Pulmonary artery endothelial cell (primary cell): ENCODE results near the gene DYDC1. TPM values are rescaled to one million over a fixed set of nuclear protein-coding genes. Genes with fewer than 3 reads are reported as not detected.
"Not testable (repeated sequence)": the region's sequence is repeated elsewhere in the genome, so short reads cannot be mapped to it uniquely, and the experiment has no call there.

ENCODE experiments used
- DNase-seq: peaks from one replicate; pipeline ENCODE4 v3.0.0-alpha.2; 2011; ENCODE audit warnings: low read depth, low spot score
- total RNA-seq: library from RNA; depleted of rRNA; stranded (reverse); fragments of >200 nt; gene quantifications from 2 replicates; pipeline ENCODE4 v1.2.3, GENCODE V29; 2014

DYDC1 gene
- total RNA-seq, 1 donor from 2014 or later: not detected

DNA sequence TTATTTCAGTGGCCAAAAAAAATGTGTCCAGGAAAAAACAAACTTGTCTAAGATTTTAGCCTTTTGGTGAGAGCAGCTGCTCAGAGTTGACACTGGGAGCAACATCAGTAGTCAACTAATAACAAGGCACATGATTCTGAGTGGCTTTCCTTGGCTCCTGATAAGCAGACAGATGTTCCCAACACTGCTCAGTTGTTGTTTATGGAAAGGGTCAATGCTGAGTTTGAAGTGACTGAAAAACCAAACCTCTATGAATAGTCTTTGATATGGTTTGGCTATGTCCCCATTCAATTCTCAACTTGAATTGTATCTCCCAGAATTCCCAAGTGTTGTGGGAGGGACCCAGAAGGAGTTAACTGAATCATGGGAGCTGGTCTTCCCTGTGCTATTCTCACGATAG lies 12.3 kb downstream of the DYDC1 start:
- DNase-seq: no peak

DNA sequence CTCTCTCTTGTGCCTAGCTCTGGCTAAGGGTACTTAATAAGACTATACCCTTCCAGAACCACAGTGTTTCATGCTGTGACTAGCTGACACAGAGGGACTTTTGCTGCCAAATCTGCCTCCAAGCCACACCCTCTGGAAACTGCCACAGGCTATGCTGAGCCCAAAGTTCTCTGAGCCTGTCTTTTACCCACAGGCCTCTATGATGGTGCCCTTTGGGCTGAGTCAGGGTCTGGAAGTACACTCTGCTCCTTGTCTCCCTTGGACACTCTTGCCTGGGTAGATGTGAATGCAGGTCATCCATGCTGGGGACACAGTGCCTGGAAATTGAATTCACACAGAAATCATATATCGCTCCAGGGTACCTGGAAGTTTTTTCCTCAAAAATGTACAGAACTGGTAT lies 22.6 kb downstream of the DYDC1 start:
- DNase-seq: no peak

DNA sequence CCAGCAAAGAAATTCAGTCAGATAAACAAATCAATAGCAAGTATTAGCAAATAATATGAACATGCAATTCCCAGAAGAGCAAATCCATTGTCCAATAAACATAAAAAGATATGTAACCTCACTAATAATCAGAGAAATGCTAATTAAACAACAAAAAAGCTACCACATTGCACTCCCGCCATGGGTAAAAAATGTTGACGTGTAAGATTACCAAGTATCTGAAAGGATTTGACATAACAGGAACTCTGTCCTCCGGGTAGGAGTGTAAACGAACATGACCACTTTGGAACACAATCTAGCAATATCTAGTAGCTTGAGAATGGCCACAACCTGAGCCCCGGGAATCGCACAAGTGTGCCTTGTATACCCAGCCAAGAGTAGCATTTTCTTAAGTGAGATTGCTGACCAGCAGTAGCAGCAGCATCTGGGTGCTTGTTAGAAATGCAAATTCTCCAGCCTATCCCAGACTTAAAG lies 31.6 kb downstream of the DYDC1 start:
- DNase-seq: no peak

DNA sequence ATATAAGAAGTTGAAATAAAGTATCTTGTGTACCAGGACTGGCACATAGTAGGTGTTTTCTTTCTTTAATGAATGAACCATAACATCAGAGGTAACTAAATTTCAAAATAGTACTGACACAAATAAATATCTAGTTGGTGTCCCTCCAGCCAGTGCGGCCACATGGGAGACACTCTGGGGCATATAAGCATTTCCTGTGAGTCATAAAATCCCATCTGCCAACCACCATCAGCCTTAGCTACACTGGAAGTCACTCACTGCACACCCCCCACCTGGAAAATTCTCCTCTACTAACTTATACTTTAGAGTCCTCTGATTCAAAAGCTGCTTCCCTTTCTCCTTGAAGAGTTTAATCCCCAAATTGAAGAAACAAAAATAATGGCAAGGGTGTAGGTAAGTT lies 32.5 kb downstream of the DYDC1 start:
- DNase-seq: no peak

DNA sequence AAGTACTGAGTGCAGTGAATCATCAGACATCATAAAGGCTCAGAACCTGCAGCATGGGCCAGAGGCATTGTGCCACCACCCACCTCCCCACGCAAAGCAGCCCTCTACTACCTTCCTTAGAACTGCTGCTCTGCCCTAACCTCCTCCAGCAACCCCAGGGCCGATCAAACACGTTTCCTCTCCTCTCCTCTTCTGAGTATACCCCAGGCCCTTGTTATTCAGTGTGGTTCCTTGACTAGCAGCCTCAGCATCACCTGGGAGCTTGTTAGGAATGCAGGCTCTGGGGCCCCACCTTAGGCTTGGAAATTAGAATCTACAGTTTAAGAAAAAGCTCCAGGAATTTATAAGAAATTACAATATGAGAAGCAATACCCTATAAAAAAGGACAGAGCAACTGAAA lies 33.2 kb downstream of the DYDC1 start:
- no peak for DNase-seq

DNA sequence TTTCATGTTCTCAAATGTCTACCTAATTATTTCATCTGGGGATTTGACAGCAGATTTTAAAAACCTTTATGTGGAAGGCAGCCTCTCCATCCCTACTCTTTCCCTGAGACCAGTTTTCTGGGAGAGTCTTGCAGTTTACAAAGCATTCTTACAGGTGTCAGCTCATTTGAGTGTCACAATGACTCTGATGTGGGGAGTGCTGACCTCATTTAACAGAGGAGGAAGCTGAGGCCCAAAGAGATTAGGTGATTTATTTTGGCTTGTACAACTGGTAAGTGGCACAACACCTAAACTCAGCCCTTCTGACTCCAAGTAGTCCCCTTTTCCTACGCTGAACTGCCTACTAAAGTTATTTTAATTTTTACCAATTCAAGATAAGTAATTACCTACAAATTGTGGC lies 33.8 kb downstream of the DYDC1 start:
- DNase-seq: no peak

DNA sequence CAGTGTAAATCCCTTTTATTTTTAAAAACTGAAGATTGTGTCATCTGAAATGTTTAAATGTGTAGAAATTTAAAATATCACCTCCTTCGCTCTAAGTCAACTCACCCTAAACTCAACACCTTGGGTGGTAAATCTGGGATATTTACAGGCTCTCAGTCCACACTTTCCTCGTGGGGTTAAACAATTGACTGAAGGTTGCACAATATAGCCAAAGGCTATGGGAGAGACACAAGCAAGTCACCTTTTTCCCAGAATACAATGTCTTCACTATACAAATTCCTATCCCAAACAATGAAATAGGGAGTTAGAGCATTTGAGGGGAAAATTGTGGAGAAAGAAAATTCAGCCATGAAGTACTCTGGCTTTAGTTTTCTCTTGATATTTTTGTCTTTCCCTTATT lies 34.4 kb downstream of the DYDC1 start:
- DNase-seq: no peak

DNA sequence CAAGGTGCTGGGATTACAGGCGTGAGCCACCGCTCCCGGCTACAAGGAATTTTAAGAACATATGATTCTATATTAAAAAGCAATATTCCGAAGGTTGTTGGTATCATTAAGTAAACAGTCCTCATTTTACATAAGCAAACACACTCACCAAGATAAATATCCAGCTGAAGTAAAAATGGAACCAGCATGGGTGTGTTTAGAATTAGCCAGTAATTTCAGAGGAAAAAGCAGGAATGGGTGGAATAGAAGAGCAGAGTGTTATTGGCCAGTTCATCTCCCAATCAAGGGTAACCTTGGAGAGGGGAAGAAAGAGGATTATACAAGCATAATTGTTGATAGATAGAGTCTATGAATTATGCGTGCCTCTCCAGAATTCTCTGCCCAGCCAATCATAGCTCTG lies 35.4 kb downstream of the DYDC1 start:
- no peak for DNase-seq

DNA sequence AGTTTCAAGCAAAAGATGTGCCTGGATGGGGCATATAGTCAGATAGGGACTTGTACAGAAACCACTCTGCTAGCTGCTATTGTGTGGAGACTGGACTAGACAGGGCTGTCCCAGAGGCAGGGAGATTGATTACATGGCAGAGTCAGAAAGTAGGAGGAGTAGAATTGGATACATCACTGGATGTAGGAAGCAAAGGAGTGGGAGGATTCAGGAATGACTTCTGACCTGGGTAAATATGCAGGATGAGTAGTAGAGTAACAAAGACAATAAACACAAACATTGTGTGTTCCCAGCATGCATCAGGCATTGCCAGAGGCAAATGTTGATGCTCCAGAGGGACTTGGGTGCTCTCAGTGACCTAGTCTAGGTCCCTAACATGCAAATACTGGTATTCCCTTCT lies 36.2 kb downstream of the DYDC1 start:
- DNase-seq: no peak

DNA sequence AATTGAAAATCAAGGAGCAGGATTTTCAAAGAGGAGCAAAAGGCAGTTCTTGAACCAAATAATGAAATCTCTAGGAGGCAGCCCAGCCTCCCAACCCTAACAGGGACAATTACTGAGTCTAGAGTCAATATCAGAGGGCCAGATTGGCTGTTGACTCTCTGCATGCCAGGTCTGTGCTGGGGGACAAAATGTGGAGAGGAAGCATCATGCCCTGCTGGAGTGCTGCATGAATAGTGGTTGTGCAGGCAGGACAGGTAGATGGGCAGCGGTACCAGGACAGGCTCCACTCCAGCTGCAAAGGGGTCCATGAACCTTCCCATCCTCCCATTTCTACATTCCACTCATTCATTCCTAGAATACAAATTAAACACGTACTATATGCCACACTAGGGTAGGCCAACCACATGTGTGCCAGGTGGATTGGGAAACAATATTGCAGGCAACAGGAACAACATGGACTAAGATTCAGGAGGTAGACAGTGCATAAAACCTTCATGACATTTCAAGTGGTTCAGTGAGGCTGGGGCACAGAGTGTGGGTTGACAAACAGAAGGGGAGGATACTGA lies 36.7 kb downstream of the DYDC1 start:
- no peak for DNase-seq

DNA sequence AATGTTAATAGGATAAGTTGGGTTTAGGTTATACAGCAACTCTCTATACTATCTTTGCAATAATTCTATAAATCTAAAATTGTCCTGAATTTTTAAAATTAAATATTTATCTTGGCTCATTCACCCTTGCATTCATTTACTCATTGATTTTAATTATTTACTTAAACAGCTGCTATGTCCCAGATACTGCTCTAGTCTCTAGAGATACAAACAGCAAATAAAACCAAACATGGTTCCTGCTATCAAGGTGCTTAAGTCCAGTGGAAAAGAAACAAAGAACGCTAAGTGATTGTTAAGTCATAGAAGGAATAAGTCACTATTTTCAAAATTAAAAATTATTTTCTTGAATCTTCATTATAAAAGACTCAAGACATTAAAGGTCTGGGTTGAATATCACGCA lies 37.2 kb downstream of the DYDC1 start:
- DNase-seq: no peak

DNA sequence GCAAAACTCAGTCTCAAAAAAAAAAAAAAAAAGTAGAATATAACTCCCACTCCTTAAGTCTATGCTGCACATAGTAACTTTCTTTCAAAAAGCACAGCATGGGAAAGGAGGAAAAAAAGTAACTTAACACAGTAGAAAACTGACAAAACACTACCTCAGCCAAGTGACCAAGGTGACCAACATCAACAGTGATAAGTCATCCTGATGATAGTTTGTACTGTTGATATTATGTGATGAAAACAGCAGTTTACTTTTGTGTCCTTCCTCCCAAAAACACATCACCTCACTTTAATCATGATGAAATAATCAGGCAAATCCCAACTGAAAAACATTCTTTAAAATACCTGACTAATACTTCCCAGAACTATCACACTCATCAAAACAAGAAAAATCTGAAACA lies 37.8 kb downstream of the DYDC1 start:
- no peak for DNase-seq

DNA sequence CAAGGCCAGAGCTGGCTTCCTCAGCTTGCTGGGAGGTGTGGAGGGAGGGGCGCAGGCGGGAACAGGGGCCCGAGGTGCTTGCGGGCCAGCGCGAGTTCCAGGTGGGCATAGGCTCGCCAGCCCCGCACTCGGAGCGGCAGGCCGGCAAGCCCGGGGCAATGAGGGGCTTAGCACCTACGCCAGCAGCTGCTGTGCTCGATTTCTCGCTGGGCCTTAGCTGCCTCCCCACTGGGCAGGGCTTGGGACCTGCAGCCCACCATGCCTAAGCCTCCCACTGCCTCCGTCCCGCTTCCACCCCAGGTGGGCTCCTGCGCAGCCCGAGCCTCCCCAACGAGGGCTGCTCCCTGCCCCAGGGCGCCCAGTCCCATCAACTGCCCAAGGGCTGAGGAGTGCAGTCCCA lies 41.2 kb downstream of the DYDC1 start:
- DNase-seq: no peak

DNA sequence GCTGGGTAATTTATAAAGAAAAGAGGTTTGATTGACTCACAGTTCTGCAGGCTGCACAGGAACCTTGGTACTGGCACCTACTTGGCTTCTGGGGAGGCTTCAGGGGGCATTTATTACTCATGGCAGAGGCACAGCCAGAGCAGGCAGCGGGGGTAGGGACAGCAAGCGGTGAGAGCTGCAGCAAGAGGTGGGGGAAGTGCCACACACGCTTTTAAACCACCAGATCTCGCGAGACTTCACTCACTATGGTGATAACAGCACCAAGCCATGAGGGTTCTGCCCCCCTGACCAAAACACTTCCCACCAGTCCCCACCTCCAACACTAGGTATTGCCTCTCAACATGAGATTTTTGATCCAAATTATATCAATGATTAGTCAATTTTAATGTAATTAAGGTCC lies 43.0 kb downstream of the DYDC1 start:
- no peak for DNase-seq

DNA sequence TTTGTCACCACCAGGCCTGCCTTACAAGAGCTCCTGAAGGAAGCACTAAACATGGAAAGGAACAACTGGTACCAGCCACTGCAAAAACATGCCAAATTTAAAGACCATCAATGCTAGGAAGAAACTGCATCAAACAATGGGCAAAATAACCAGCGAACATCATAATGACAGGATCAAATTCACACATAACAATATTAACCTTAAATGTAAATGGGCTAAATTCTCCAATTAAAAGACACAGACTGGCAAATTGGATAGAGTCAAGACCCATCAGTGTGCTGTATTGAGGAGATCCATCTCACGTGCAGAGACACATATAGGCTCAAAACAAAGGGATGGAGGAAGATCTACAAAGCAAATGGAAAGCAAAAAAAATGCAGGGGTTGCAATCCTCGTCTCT lies 50.6 kb downstream of the DYDC1 start:
- not testable (repeated sequence) for DNase-seq

DNA sequence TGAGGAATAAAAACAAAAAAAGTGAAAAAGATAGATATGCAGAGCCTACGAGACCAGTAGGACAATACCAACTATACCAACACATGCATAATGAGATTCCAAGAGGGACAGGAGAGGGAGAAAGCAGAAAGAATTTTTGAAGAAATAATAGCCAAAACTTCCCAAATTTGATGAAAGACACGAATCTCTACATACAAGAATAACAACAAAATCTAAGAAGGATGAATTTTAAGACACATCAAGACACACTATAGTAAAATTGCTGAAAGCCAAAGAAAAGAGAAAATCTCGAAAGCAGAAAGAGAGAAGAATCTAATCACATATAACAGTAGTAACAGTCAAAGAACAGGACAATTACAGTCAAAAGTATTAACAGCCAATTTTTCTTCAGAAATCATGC lies 59.6 kb downstream of the DYDC1 start:
- DNase-seq: no peak

DNA sequence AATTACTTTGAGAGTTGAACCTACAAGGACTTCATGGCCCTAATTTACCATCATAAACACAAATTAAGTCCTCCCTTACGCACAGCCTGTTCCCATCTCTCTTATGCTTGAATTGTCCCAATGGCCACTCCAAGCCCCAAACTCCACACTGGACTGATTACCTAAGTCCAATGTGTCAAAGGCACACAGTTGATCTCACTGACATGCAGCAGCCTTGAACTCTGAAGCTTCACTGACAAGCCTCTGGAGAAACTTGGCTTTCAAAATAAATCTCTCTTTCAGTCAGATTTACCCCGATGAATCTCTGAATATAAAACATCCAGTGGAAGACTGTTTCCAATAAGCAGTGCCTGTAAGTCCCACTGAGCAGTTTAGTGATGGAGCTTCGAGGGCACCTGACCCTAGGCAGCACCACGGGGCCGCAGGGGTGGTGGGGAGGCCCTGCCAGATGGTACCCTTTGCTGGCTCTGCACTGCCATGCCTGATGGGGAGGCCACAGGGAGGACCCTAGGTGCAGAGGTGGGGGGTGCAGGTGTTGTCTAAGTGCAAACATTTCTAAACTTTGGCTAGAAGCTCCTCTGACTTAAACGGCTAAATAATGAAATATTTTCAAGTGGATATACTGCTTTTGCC lies 63.8 kb downstream of the DYDC1 start:
- no peak for DNase-seq

DNA sequence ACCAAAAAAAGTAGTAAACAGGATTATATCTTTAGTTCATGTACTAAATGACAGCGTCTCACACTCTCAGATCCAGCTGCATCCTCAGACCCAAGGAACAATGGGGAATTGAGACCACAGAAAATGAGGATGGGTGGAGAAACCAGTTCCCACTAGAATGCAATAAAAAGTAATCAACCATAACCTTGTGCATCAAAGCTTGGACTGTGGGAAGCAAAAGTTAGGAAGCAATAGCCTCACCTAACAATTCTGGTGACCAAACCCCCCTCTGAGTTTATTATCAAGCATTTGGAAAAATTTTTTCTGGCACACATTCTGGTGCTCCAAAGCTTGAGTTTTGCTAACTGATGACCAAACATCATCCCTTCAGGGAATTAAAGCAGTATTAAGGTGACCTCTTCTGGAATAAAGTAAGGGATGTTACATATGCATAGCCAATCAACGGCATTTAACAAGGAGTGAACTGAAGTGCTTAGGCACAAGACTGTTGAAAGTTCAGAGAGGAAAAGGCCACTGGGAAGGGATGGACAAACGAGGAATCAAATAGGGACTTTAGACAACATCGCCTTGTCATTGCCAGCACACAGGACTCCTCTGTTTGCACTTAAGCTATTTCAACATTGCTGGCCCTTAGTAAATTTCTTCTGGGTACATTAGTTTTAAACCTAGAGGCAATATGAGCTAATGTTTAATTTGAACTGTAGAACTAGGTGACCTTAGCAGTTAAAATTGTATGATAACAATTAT lies 65.9 kb downstream of the DYDC1 start:
- no peak for DNase-seq

DNA sequence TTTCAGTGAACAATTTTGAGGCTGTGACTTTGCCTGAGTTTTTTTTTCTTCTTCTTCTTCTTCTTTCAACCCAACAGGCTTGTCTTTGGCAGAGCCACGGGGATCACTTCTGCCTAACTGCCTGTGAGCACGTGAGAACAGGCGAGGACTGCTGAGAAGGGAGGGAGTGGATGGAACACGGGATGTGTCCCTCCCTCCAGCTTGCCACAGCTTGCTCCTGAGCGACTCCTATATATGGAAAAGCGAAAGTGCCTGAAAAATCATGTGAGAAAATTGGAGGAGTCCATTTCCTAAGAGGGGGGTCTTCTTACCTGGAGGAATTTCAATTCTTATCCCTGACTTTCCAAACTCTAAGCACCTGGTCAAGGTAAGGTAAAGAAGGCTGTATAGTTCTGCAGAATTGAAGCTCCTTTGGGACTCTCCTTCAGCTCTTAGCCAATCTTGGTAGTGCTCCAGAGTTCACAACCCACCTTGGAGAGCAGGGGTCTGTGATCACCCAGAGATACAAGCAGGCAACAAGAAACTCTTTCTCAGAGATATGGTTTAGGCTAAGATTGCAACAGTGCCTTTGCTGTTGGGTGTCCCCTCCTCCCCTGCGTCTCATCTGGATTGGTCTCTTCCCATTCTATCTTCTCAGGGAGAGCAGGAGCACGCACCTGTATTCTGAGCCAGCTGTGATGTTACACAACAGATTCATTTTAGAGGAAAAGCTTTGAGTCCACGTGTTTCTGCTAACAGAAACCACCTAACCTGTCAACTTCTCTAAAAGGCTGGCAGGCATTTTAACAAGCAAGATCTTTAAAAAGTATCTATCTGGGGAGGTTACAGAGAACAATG lies 66.9 kb downstream of the DYDC1 start, which contains the start of gene MAT1A:
Gene MAT1A (minus strand): TSS at position 208 of the 837 bp plus-strand sequence. CDS start 235 bp downstream, outside the sequence.
- no peak for DNase-seq

DNA sequence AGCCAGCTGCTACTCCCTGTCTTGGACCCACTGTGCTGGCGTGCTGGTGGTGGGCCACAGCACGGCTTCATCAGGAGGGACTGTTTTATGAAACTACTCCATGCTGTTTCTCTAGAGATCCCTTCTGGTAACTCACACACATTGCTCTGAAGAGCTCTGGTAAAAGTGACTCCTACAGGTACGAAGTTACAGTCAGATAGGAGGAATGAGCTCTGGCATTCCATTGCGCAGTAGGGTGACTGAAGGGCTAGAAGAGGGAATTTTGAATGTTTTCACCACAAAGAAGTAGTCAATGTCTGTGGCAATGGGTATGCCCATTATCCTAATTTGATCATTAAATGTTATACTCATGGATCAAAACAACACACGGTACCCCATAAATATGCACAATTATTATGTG lies 67.7 kb downstream of the DYDC1 start:
- no peak for DNase-seq
